HS-27A (cell line): Measurements from ENCODE around the gene GSTCD.

Experiments
- DNase-seq: peaks from one replicate; pipeline ENCODE4 v3.0.0-alpha.2; 2012; ENCODE audit warnings: low read depth, missing footprints

The GSTCD gene

GRCh38 chr4:105894660-105895582 is 186.3 kb downstream of the GSTCD start, which contains the start of gene NPNT:
TSS of gene NPNT (plus strand) at chr4:105895471. CDS start at chr4:105895653, 182 bp downstream.
- no peak for DNase-seq

GRCh38 chr4:105895583-105896460 is 187.2 kb downstream of the GSTCD start:
- no peak for DNase-seq

GRCh38 chr4:105896461-105896942 is 187.9 kb downstream of the GSTCD start:
- DNase-seq, result no peak
